GM10248 (cell line): Measurements from ENCODE around the gene MYZAP.

Experiments used
- CTCF ChIA-PET: fragments of 300-600 bp; sonication (Branson Sonifier 250); formaldehyde crosslinking; extraction: SDS; loops from one replicate; lab custom pipeline; 2021; ENCODE audit warnings: antibody characterized with exemption; lab: Yijun Ruan, JAX
- POLR2A ChIA-PET: fragments of 350-650 bp; sonication (Branson Sonifier 250); formaldehyde crosslinking; extraction: SDS; loops from one replicate; lab custom pipeline; 2020; ENCODE audit warnings: antibody characterized with exemption; lab: Yijun Ruan, JAX
- DNase-seq: peaks from one replicate; pipeline ENCODE4 v3.0.0; 2012; ENCODE audit errors: extremely low spot score
- TF ChIP-seq, protein P1 (sequence below): IDR thresholded peaks from 2 replicates; pipeline ENCODE4 v1.5.1; 2012; ENCODE audit warnings: mild to moderate bottlenecking, low read depth; ENCODE audit errors: extremely low read depth, missing control alignments, control extremely low read depth

Gene MYZAP

DNA sequence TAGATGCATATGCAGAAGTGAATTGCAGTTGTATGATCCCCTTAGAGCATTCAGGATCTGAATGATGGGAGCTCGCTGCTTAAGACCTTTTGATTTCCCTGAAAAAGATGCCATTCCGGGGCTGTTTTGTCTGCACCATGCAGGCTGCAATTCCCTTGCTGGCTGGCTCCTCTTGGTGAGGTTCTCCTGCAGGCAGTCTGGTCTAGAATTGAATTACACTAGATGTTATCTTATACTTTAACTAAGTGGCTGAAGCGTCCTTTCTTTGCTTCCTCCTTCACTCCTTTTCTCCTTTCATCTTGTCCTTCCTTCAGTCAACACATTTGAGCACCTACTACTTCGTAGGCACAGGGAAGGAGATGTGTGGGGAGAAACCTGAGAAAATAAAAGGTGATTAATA, 18.6 kb upstream of the MYZAP start:
- TF ChIP-seq, protein P1, sequence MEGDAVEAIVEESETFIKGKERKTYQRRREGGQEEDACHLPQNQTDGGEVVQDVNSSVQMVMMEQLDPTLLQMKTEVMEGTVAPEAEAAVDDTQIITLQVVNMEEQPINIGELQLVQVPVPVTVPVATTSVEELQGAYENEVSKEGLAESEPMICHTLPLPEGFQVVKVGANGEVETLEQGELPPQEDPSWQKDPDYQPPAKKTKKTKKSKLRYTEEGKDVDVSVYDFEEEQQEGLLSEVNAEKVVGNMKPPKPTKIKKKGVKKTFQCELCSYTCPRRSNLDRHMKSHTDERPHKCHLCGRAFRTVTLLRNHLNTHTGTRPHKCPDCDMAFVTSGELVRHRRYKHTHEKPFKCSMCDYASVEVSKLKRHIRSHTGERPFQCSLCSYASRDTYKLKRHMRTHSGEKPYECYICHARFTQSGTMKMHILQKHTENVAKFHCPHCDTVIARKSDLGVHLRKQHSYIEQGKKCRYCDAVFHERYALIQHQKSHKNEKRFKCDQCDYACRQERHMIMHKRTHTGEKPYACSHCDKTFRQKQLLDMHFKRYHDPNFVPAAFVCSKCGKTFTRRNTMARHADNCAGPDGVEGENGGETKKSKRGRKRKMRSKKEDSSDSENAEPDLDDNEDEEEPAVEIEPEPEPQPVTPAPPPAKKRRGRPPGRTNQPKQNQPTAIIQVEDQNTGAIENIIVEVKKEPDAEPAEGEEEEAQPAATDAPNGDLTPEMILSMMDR: no peak
- ChIA-PET POLR2A (no interaction called here), CTCF (interaction anchor here (1.1 to 2.7 kb wide), 2 partner anchors 15 to 30 kb away, joined by 3 to 8 read pairs; no protein-coding TSS in a partner anchor)
- DNase-seq: no peak

DNA sequence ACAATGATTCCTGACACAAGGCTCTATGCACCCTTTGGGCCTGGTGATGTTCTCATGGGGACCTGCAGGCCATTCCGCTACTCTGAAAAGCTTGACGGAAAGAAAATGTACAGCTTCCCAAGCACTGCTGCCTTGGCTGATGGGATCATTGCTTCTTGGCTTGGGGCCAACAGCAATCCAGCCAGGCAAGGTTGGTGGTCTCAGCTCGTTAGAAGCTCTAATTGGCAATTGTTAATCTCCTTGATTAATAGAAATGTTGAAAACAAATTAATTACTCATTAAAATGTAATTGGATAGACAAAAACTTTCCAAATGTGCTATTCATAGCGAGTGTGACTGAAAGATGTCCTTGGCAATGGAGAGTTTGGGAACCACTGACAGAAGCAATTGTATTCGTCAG, 16.3 kb upstream of the MYZAP start:
- DNase-seq: no peak
- TF ChIP-seq, protein P1: no peak
- POLR2A ChIA-PET: no interaction called here
- CTCF ChIA-PET: interaction anchor here (1.1 kb wide), 1 partner anchor 10 kb away, joined by 4 read pairs; no protein-coding TSS in a partner anchor

DNA sequence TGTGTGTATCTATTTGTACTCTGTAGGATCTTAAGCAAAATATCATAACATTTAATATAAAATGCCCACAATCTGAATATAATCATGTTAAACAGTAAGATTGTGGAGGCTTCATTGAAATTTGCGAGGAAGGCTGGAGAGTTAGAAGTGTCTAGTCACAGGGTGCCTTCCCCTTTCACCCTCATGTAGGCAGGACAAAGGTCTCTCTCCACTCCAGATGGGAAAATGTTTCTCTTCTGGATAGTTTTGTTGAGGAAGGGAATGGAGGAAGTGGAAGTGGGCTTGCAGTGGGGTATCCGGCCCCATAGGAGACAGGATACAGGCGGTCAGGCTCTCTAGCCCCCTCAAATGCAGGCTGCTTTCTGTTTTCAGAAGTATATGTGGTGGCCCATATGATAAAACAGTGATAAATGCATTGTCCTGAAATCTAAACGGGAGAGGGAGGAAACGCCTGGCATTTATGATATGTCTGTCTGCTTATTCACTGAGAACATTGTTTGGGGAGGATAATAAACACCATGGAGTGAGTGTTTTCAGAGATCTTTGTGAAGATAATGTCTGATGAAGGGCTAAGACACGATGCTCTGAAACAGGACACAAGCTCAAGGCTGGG, 13.3 kb upstream of the MYZAP start:
- ChIA-PET POLR2A (no interaction called here), CTCF (interaction anchor here (1.7 kb wide), 1 partner anchor 17 kb away, joined by 4 read pairs; no protein-coding TSS in a partner anchor)
- no peak for DNase-seq
- TF ChIP-seq, protein P1: no peak

DNA sequence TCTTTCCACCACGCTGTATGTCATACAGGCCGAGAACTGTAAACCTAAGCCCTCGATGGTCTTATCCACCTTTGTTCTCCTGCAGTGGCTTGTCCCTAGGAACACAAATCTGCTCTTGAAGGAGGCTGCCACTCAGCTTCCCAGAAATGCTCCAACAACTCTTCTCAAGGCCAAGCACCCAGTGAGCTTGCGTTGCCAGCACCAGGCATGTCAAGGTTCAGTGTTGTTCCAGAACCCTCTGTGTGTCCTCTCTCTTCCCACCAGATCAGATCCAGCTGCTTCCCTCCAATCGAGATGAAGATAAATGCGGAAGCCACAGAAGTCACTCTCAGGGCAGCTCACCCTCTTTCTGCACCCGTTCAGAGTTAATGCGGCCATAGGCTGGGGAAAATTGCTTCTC, 11.3 kb upstream of the MYZAP start:
- CTCF ChIA-PET: interaction anchor here (1.2 kb wide), 1 partner anchor 23 kb away, joined by 3 read pairs; no protein-coding TSS in a partner anchor

DNA sequence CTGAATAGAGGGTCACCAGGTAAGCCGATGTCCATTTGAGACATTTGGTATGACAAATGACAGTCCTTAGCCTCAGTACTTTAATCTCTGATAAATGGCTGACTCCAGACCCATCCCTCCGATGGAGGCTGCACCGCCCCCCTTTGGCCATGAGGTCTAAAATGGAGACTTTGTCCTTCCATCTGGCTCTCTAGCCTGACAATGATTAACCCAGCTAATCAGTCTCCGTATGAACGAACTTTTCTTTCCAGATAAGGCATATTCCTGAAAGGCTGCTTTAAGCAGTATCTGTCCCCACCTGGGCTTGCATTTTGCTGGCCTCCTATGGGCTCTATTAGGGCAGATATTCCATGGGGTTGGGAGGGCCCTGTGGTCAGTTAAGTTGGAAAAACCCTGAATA, 10.8 kb upstream of the MYZAP start:
- TF ChIP-seq, protein P1: no peak
- ChIA-PET CTCF (no interaction called here), POLR2A (no interaction called here)
- DNase-seq: no peak

More for the DNA sequence above, 11.3 kb upstream of the MYZAP start:
- POLR2A ChIA-PET: no interaction called here
- DNase-seq: no peak
- TF ChIP-seq, protein P1: no peak

DNA sequence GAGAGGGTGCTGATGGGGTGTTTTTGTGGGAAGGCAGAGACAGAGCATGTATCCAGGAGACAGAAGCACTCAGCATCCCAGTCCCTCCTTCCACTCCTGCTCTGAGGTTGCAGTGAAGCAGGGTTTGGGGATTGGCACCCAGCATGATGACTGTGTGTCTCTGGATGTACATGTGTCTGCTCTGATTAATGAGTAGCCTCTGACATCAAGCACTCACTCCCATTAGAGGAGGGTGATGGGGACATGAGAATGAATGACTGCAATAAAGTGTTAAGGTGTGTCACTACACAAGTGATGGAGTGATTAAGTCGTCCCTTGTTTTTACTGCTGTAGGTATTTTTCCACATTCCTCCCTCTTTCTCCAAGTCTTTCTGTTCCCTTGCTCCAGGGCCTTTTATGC, 9.6 kb upstream of the MYZAP start:
- CTCF ChIA-PET: no interaction called here
- TF ChIP-seq, protein P1: no peak
- POLR2A ChIA-PET: no interaction called here
- DNase-seq: no peak
